ENCODE measurements around the gene RPS18. TPM values are rescaled to one million over a fixed set of nuclear protein-coding genes. Genes with fewer than 3 reads are reported as not detected.
A peak's percentile ranks its signal among the peaks of the same experiment; 100 is the strongest.

The RPS18 gene
- total and polyA plus RNA-seq, 2 of the 4 experiments (the other 2 are of a cell fraction) = 6,577 to 8,417 TPM

GRCh38 chr6:33273924-33274902, 2.3 kb downstream of the RPS18 start:
- dilution Hi-C loops (cut with HindIII; ENCODE audit: low sequenced_read_pairs, unreplicated experiment) (no loop called here), intact Hi-C loops (cut with micrococcal nuclease) (no loop called here), in situ Hi-C loops (cut with MboI; ENCODE audit: low sequenced_read_pairs) (no loop called here)
- H4K20me1 ChIP-seq (ENCODE audit: insufficient read depth, low read length) = peaks cover 71% of the 10 kb centered on the region
- H3K4me3 ChIP-seq (ENCODE audit: insufficient read depth, low read depth, low read length) = no peak overlapping the region
- BruUV-seq (replicated peaks) = no TSS peak
- H2AK5ac ChIP-seq (ENCODE audit: low read depth, low read length) = no peak overlapping the region
- H3K56ac ChIP-seq (ENCODE audit: extremely low read depth, insufficient read depth, low read length) = no peak overlapping the region
- peaks cover 9% of the 10 kb centered on the region for H3K9me1 ChIP-seq (ENCODE audit: insufficient read depth, low read length)
- no peaks in the 10 kb centered on the region for H3K27me3 ChIP-seq (ENCODE audit: control insufficient read depth, insufficient read depth, low read length)
- H3K4ac ChIP-seq (ENCODE audit: low read depth, low read length) = no peak overlapping the region
- H4K91ac ChIP-seq (ENCODE audit: insufficient read depth, low read depth, low read length) = no peak overlapping the region
- peak overlapping the region; percentile 84 for H3K4me2 ChIP-seq (ENCODE audit: low read depth, low read length)
- TF ChIP-seq MXI1 (IDR thresholded peaks at IDR 0.05; ENCODE audit: borderline replicate concordance, low read depth, low read length) (no peak), USF2 (IDR thresholded peaks at IDR 0.05; ENCODE audit: low read depth, low read length) (no peak), RFX5 (IDR thresholded peaks at IDR 0.05; ENCODE audit: low read depth, low read length) (no peak), MAZ (IDR thresholded peaks at IDR 0.05; ENCODE audit: borderline replicate concordance, low read depth, low read length) (no peak), POLR2A (IDR thresholded peaks at IDR 0.05; ENCODE audit: low read depth, low read length) (no peak; the same call in 1 of the 2 replicates), ELK1 (IDR thresholded peaks at IDR 0.05; ENCODE audit: borderline replicate concordance, low read depth, low read length) (no peak), MAFK (IDR thresholded peaks at IDR 0.05; ENCODE audit: low read depth, low read length) (no peak), CHD1 (IDR thresholded peaks at IDR 0.05; ENCODE audit: low read depth, low read length) (no peak), BHLHE40 (IDR thresholded peaks at IDR 0.05; ENCODE audit: low read depth, low read length) (no peak), NFE2L2 (IDR thresholded peaks at IDR 0.05; ENCODE audit: low read depth, low read length) (no peak)
- peaks cover 47% of the 10 kb centered on the region for H3K36me3 ChIP-seq (ENCODE audit: control insufficient read depth, insufficient read depth, low read length)
- no peak for ATAC-seq (ENCODE audit: low read depth)
- no peak for DNase-seq
- WGBS, 2 experiments (ENCODE audit: extremely low coverage in 2 of 2, insufficient read length in 1 of 2) = 86% methylated on average over 4 of the region's 14 CpGs; no CpG with 5 or more reads in 1 of the 2 experiments
- no peak overlapping the region for H2BK120ac ChIP-seq (ENCODE audit: low read depth, low read length)
- H2AK9ac ChIP-seq (replicated peaks; ENCODE audit: low read depth, low read length, poor library complexity) = no peak overlapping the region
- peaks cover 14% of the 10 kb centered on the region for H3K4me1 ChIP-seq (ENCODE audit: control insufficient read depth, insufficient read depth, low read length)
- no peak overlapping the region for H3K27ac ChIP-seq (ENCODE audit: insufficient read depth, low read length)
- POLR2A ChIA-PET (ENCODE audit: unreplicated experiment) = no interaction called here
- peaks cover 28 to 65% of the 10 kb centered on the region in 2 experiments for H3K79me1 ChIP-seq (ENCODE audit: low read depth in 1 of 2, low read length in 2 of 2)
- no peak overlapping the region for H4K5ac ChIP-seq (ENCODE audit: low read depth, low read length)
- no peak overlapping the region; the same call in 1 of the 2 replicates for H3K14ac ChIP-seq (replicated peaks; ENCODE audit: low read depth, low read length)
- H3K18ac ChIP-seq (ENCODE audit: low read depth, low read length) = no peak overlapping the region
- H3K23ac ChIP-seq (ENCODE audit: low read depth, low read length) = peak overlapping the region; percentile 82
- no peak overlapping the region for H2BK20ac ChIP-seq (ENCODE audit: low read depth, low read length)
- no peak overlapping the region for H2BK15ac ChIP-seq (ENCODE audit: low read depth, low read length)
- CTCF ChIA-PET = no interaction called here
- H2BK5ac ChIP-seq (ENCODE audit: low read depth, low read length, poor library complexity, severe bottlenecking) = no peak overlapping the region
- peak overlapping the region; percentile 31; the same call in 1 of the 2 replicates for H3K9ac ChIP-seq (ENCODE audit: low read depth, low read length)
- no peaks in the 10 kb centered on the region for H3K9me3 ChIP-seq (ENCODE audit: control insufficient read depth, insufficient read depth, low read length)
- H4K8ac ChIP-seq (ENCODE audit: low read depth in 2 of 2, low read length in 2 of 2) = no peak overlapping the region; a peak in 1 of 4 replicates
- H2AFZ ChIP-seq (replicated peaks; ENCODE audit: low read length, poor library complexity) = no peak overlapping the region
